H1 (cell line): ENCODE measurements around the gene ZNF618. TPM values are rescaled to one million over a fixed set of nuclear protein-coding genes. Genes with fewer than 3 reads are reported as not detected.

ENCODE experiments used
- CTCF ChIA-PET: fragments of 300-600 bp; sonication (Branson Sonifier 250); formaldehyde crosslinking; loops from one replicate; lab custom pipeline; 2021; ENCODE audit not compliant: partially characterized antibody; lab: Charles Lee
- POLR2A ChIA-PET: fragments of 300-600 bp; sonication (Branson Sonifier 250); formaldehyde crosslinking; loops from one replicate; lab custom pipeline; 2021; ENCODE audit warnings: inconsistent platforms; ENCODE audit not compliant: partially characterized antibody; lab: Charles Lee
- DNase-seq, 2 experiments: peaks; one replicate each; pipeline versions ENCODE4 v3.0.0 to v3.0.0-alpha.2; 2010 to 2022; ENCODE audit warnings: low spot score in 2 of 2, low read depth in 1 of 2, mixed read lengths in 1 of 2
- FAIRE-seq: peaks from 2 replicates; lab custom pipeline; 2011; peaks lifted over from hg19 to GRCh38; lab: Jason Lieb, UNC
- H2AFZ ChIP-seq: 2 replicates; pipeline ENCODE4 v1.8.1; 2012; ENCODE audit warnings: low read length, inconsistent platforms
- H2AK5ac ChIP-seq: 2 replicates; pipeline ENCODE4 v1.6.1; 2013; ENCODE audit warnings: low read depth, low read length
- H2BK120ac ChIP-seq: replicated peaks from 2 replicates; pipeline ENCODE3; 2013; ENCODE audit warnings: low read depth, low read length, inconsistent platforms
- H2BK12ac ChIP-seq: 2 replicates; pipeline ENCODE4 v1.6.1; 2013; ENCODE audit warnings: low read depth, low read length
- H2BK15ac ChIP-seq: 2 replicates; pipeline ENCODE4 v1.6.1; 2013; ENCODE audit warnings: low read length
- H2BK20ac ChIP-seq: 2 replicates; pipeline ENCODE4 v1.6.1; 2013; ENCODE audit warnings: low read length
- H2BK5ac ChIP-seq: 2 replicates; pipeline ENCODE4 v1.6.1; 2013; ENCODE audit warnings: low read depth, low read length
- H3K14ac ChIP-seq: 2 replicates; pipeline ENCODE4 v1.6.1; 2013; ENCODE audit warnings: inconsistent platforms; ENCODE audit not compliant: insufficient read length
- H3K18ac ChIP-seq: 2 replicates; pipeline ENCODE4 v1.6.1; 2013; ENCODE audit warnings: low read length; ENCODE audit errors: extremely low read depth
- H3K23ac ChIP-seq: 2 replicates; pipeline ENCODE4 v1.6.1; 2013; ENCODE audit warnings: inconsistent platforms; ENCODE audit not compliant: insufficient read length
- H3K23me2 ChIP-seq: 2 replicates; pipeline ENCODE4 v1.6.1; 2013; ENCODE audit warnings: low read depth, low read length
- H3K27ac ChIP-seq: 2 replicates; pipeline ENCODE4 v1.6.1; 2011; ENCODE audit warnings: low read depth, low read length, inconsistent platforms
- H3K27me3 ChIP-seq, 4 experiments: replicated peaks in 1 of 4; 1 replicate in 1 of 4; 2 replicates in 3 of 4; pipeline versions ENCODE4 v1.6.1 to v1.8.1; 2011 to 2013; ENCODE audit warnings: low read length in 3 of 4, mild to moderate bottlenecking in 3 of 4, inconsistent platforms in 2 of 4, mixed read lengths in 2 of 4, moderate library complexity in 1 of 4; ENCODE audit not compliant: control insufficient read depth in 3 of 4, insufficient read depth in 3 of 4; ENCODE audit errors: extremely low read depth in 1 of 4
- H3K36me3 ChIP-seq, 4 experiments: 2 replicates each; pipeline versions ENCODE4 v1.6.1 to v1.8.1; 2011 to 2013; ENCODE audit warnings: mild to moderate bottlenecking in 4 of 4, low read length in 3 of 4, moderate library complexity in 2 of 4, control low read depth in 1 of 4, inconsistent platforms in 1 of 4; ENCODE audit not compliant: insufficient read depth in 4 of 4, control insufficient read depth in 2 of 4
- H3K4ac ChIP-seq: replicated peaks from 2 replicates; pipeline ENCODE3; 2013; ENCODE audit warnings: low read length, low read depth, mixed read lengths, inconsistent platforms; ENCODE audit not compliant: insufficient read length
- H3K4me1 ChIP-seq, 4 experiments: replicated peaks in 1 of 4; 1 replicate in 1 of 4; 2 replicates in 3 of 4; pipeline versions ENCODE4 v1.6.1 to v1.8.1; 2011 to 2013; ENCODE audit warnings: low read length in 3 of 4, inconsistent platforms in 2 of 4, mixed read lengths in 1 of 4; ENCODE audit not compliant: insufficient read depth in 4 of 4, control insufficient read depth in 3 of 4
- H3K4me2 ChIP-seq, 2 experiments: 2 replicates each; pipeline versions ENCODE4 v1.6.1 to v1.8.1; 2011 to 2013; ENCODE audit warnings: low read depth in 2 of 2, low read length in 2 of 2, control low read depth in 1 of 2, inconsistent platforms in 1 of 2, mild to moderate bottlenecking in 1 of 2; ENCODE audit not compliant: insufficient read depth in 1 of 2
- H3K4me3 ChIP-seq, 4 experiments: fragments of 200-600, 300-600 bp in 1 of 4; sonication (generic), shearing (Covaris generic), sonication (Bioruptor Twin) in 1 of 4; 2 replicates each; pipeline versions ENCODE4 v1.5.1 to v1.8.1; 2011 to 2016; ENCODE audit warnings: low read length in 4 of 4, low read depth in 3 of 4, control low read depth in 2 of 4, inconsistent platforms in 2 of 4, mild to moderate bottlenecking in 2 of 4, mixed read lengths in 1 of 4, moderate library complexity in 1 of 4; ENCODE audit not compliant: insufficient read depth in 2 of 4; ENCODE audit errors: extremely low read depth in 1 of 4
- H3K56ac ChIP-seq: replicated peaks from 2 replicates; pipeline ENCODE3; 2013; ENCODE audit warnings: low read depth, mild to moderate bottlenecking, mixed read lengths, low read length, inconsistent platforms; ENCODE audit not compliant: insufficient read length
- H3K79me1 ChIP-seq: 2 replicates; pipeline ENCODE4 v1.6.1; 2013; ENCODE audit warnings: low read depth, low read length, control low read depth
- H3K79me2 ChIP-seq, 2 experiments: 2 replicates each; pipeline versions ENCODE4 v1.6.1 to v1.8.1; 2012 to 2013; ENCODE audit warnings: low read length in 2 of 2, mild to moderate bottlenecking in 2 of 2, inconsistent platforms in 1 of 2; ENCODE audit not compliant: insufficient read depth in 2 of 2, control insufficient read depth in 1 of 2
- H3K9ac ChIP-seq, 4 experiments: replicated peaks in 1 of 4; 1 replicate in 1 of 4; 2 replicates in 3 of 4; pipeline versions ENCODE4 v1.6.1 to v1.8.1; 2011 to 2013; ENCODE audit warnings: low read depth in 3 of 4, low read length in 3 of 4, control low read depth in 2 of 4, mild to moderate bottlenecking in 2 of 4, moderate library complexity in 2 of 4, inconsistent platforms in 1 of 4; ENCODE audit errors: extremely low read depth in 1 of 4
- H3K9me3 ChIP-seq, 2 experiments: 2 replicates each; pipeline versions ENCODE4 v1.6.1 to v1.8.1; 2012 to 2013; ENCODE audit warnings: mild to moderate bottlenecking in 2 of 2, moderate library complexity in 2 of 2, control low read depth in 1 of 2, inconsistent platforms in 1 of 2, low read depth in 1 of 2, low read length in 1 of 2, mixed read lengths in 1 of 2; ENCODE audit not compliant: insufficient read depth in 2 of 2
- H4K20me1 ChIP-seq, 2 experiments: replicated peaks in 1 of 2; 2 replicates each; pipeline versions ENCODE3 to v1.8.1; 2011 to 2013; ENCODE audit warnings: inconsistent platforms in 2 of 2, low read length in 2 of 2, mild to moderate bottlenecking in 1 of 2; ENCODE audit not compliant: insufficient read depth in 2 of 2, control insufficient read depth in 1 of 2
- H4K5ac ChIP-seq: 2 replicates; pipeline ENCODE4 v1.6.1; 2013; ENCODE audit warnings: low read length, low read depth, mixed read lengths, inconsistent platforms; ENCODE audit not compliant: insufficient read length
- H4K8ac ChIP-seq: 2 replicates; pipeline ENCODE4 v1.8.0; 2013; ENCODE audit warnings: mild to moderate bottlenecking, moderate library complexity, low read length, inconsistent platforms; ENCODE audit not compliant: insufficient read depth; ENCODE audit errors: extremely low read depth
- H4K91ac ChIP-seq: replicated peaks from 2 replicates; pipeline ENCODE3; 2013; ENCODE audit warnings: low read length, mixed read lengths, inconsistent platforms; ENCODE audit not compliant: insufficient read length
- ASH2L ChIP-seq: fragments of 200-600, 300-600 bp; sonication (generic); IDR thresholded peaks from one replicate; pipeline ENCODE4 v1.7.1; 2017; ENCODE audit warnings: low read length
- BCL11A ChIP-seq, 2 experiments: IDR thresholded peaks; one replicate each; pipeline ENCODE4 v1.6.1; 2011; ENCODE audit warnings: low read depth in 2 of 2, low read length in 2 of 2, mild to moderate bottlenecking in 2 of 2
- CBX5 ChIP-seq: fragments of 300-800, 300-1000 bp; sonication (generic); IDR thresholded peaks from 2 replicates; pipeline ENCODE4 v1.7.1; 2016; ENCODE audit warnings: antibody characterized with exemption, low read length, low read depth
- KDM4A ChIP-seq: IDR thresholded peaks from one replicate; pipeline ENCODE4 v1.7.1; 2012; ENCODE audit warnings: low read depth, mild to moderate bottlenecking, moderate library complexity, low read length, inconsistent platforms; ENCODE audit not compliant: severe bottlenecking
- KDM5A ChIP-seq: fragments of 200-600 bp; IDR thresholded peaks from 2 replicates; pipeline ENCODE4 v1.7.1; 2012; ENCODE audit warnings: mild to moderate bottlenecking, low read length, inconsistent platforms, mixed read lengths
- NRF1 ChIP-seq: IDR thresholded peaks from 2 replicates; pipeline ENCODE4 v1.6.1; 2011; ENCODE audit warnings: mild to moderate bottlenecking, low read depth, low read length, improper control_type of control experiment
- SIN3A ChIP-seq, 2 experiments: IDR thresholded peaks in 1 of 2; conservative IDR thresholded peaks in 1 of 2; 2 replicates each; pipeline ENCODE4 v1.6.1; 2011 to 2012; ENCODE audit warnings: low read length in 2 of 2, improper control_type of control experiment in 1 of 2, low read depth in 1 of 2, mild to moderate bottlenecking in 1 of 2
- SIX5 ChIP-seq: IDR thresholded peaks from 2 replicates; pipeline ENCODE4 v1.6.1; 2011; ENCODE audit warnings: mild to moderate bottlenecking, low read depth, low read length
- SP1 ChIP-seq: IDR thresholded peaks from 2 replicates; pipeline ENCODE4 v1.6.1; 2011; ENCODE audit warnings: low read depth, low read length
- SRF ChIP-seq: IDR thresholded peaks from 2 replicates; pipeline ENCODE4 v1.6.1; 2011; ENCODE audit warnings: mild to moderate bottlenecking, low read depth, low read length, moderate library complexity
- TAF1 ChIP-seq: IDR thresholded peaks from 2 replicates; pipeline ENCODE4 v1.6.1; 2011; ENCODE audit warnings: mild to moderate bottlenecking, low read depth, low read length
- TAF7 ChIP-seq: optimal IDR thresholded peaks from 2 replicates; pipeline ENCODE3; 2011; ENCODE audit warnings: low read depth, mild to moderate bottlenecking, inconsistent platforms, low read length, moderate library complexity, borderline replicate concordance
- WGBS, 2 experiments: shearing (Covaris generic) in 1 of 2; methylation state at CpG; one replicate each; pipeline versions ENCODE4 v1.1.6 to v1.1.7; 2013 to 2015; ENCODE audit warnings: low lambda C conversion rate in 2 of 2, mixed read lengths in 2 of 2, inconsistent platforms in 1 of 2, low coverage in 1 of 2, missing lambda C conversion rate in 1 of 2; ENCODE audit not compliant: insufficient replicate concordance in 2 of 2, insufficient coverage in 1 of 2, insufficient read length in 1 of 2; ENCODE audit errors: extremely low coverage in 1 of 2, missing lambda C conversion rate in 1 of 2; 5-methylcytosine and 5-hydroxymethylcytosine counted together
- polyA plus RNA-seq, 7 experiments: library from polyadenylated mRNA; depleted of rRNA in 3 of 7; stranded (reverse) in 5 of 7; unstranded in 2 of 7; fragments of >200 nt in 5 of 7; fragments of 200-250 nt in 2 of 7; gene quantifications; 1 replicate in 5 of 7; 2 replicates in 1 of 7; 4 replicates in 1 of 7; pipeline versions ENCODE4 v1.2.1 to v1.2.3, GENCODE V29; 2011 to 2013; ENCODE audit warnings: missing spikeins in 2 of 7, mixed read lengths in 2 of 7
- total RNA-seq: library from RNA; stranded (reverse); fragmentation: NEBNext Ultra II Directional; extraction: Animal tissue kit (Norgen Biotek cat#: 25700); gene quantifications from 2 replicates; pipeline ENCODE4 v1.2.1, GENCODE V29; 2021
- TF ChIP-seq, protein P1 (sequence below): IDR thresholded peaks from 2 replicates; pipeline ENCODE4 v1.6.1; 2012; ENCODE audit warnings: inconsistent platforms

ZNF618 gene
- total and polyA plus RNA-seq, 2 of the 8 experiments (the other 6 are each of a cell fraction or from before 2014, with no cell fraction given), result 9.6 to 28.5 TPM

DNA sequence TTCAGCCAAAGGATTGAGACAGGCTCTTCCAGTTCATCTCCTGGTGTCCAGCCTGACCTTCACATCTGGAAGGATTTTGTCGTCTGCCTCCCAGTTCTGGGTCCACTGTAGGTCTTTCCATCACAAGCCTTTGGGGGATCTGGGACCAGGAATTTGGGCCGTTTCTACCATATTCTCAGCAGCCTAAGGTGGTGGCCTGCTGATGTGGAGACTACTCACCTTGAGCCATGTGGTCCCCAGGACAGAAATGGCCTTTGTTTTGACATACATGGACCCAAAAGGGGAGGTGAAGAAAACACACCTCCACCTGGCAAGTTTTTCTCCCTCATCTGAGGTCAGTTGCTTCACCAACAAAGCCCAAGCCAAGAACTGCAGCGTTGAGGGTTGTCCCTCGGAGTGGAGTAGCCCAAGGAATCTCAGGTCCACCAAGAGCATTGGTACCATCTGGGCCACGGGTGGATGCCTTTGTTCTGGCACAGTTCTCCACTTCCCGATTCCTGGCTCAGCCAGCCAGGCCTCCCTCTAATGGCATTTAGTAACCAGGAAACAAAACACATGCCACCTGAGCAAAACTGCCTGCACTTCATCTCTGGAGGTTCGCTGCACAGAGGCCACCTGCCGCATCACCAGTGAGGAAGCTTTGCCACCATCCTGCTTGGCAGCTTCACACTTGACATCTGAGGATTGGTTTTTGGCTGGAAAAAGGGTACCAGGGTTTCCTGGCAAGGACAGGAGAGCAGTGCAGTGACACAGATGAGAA is 177.3 kb downstream of the ZNF618 start:
- H3K4me3 ChIP-seq, result no peak overlapping the region
- no peak overlapping the region for H3K18ac ChIP-seq
- no peak overlapping the region for H2BK120ac ChIP-seq
- no peak overlapping the region for H3K14ac ChIP-seq
- DNase-seq, result peak in 1 of 2 experiments; percentile 17
- no peak overlapping the region for H3K4me2 ChIP-seq
- no peaks in the 10 kb centered on the region for H3K79me2 ChIP-seq
- H2AK5ac ChIP-seq, result no peak overlapping the region
- no peak overlapping the region for H4K8ac ChIP-seq
- H2BK20ac ChIP-seq, result no peak overlapping the region
- FAIRE-seq, result no peak
- H2BK5ac ChIP-seq, result no peak overlapping the region; the same call in 1 of the 2 replicates
- no peak overlapping the region for H2AFZ ChIP-seq
- 91% methylated on average over 8 of the region's 8 CpGs; no CpG with 5 or more reads in 1 of the 2 experiments for WGBS, 2 experiments
- H4K20me1 ChIP-seq, result peaks cover 0 to 3% of the 10 kb centered on the region in 2 experiments
- H2BK12ac ChIP-seq, result no peak overlapping the region
- no peak overlapping the region for H3K27ac ChIP-seq
- H3K79me1 ChIP-seq, result no peaks in the 10 kb centered on the region
- no peak overlapping the region for H2BK15ac ChIP-seq
- H3K4ac ChIP-seq, result no peak overlapping the region
- H3K4me1 ChIP-seq, result no peaks in the 10 kb centered on the region
- H3K23me2 ChIP-seq, result no peaks in the 10 kb centered on the region
- ChIA-PET CTCF (no interaction called here), POLR2A (no interaction called here)
- no peak overlapping the region for H4K91ac ChIP-seq
- H3K9me3 ChIP-seq, result no peaks in the 10 kb centered on the region
- H3K56ac ChIP-seq, result no peak overlapping the region
- peaks cover 4 to 28% (median 12%) of the 10 kb centered on the region in 4 experiments; a peak in 6 of 8 replicates for H3K36me3 ChIP-seq
- H4K5ac ChIP-seq, result no peak overlapping the region
- no peak overlapping the region for H3K9ac ChIP-seq
- H3K27me3 ChIP-seq, result no peaks in the 10 kb centered on the region
- H3K23ac ChIP-seq, result no peak overlapping the region
- TF ChIP-seq BCL11A (IDR thresholded peaks at IDR 0.05; ENCODE audit: low read depth in 2 of 2, low read length in 2 of 2), result no peak
- TF ChIP-seq SIN3A (conservative IDR thresholded peaks at IDR 0.05 in 1 of 2, IDR thresholded peaks at IDR 0.05 in 1 of 2; ENCODE audit: low read depth in 1 of 2, low read length in 2 of 2), result no peak
- TF ChIP-seq SP1, result no peak
- no peak for TF ChIP-seq NRF1
- TF ChIP-seq TAF7, result no peak
- no peak for TF ChIP-seq TAF1
- no peak for TF ChIP-seq ASH2L
- no peak for TF ChIP-seq KDM5A
- no peak for TF ChIP-seq CBX5
- TF ChIP-seq, protein P1, sequence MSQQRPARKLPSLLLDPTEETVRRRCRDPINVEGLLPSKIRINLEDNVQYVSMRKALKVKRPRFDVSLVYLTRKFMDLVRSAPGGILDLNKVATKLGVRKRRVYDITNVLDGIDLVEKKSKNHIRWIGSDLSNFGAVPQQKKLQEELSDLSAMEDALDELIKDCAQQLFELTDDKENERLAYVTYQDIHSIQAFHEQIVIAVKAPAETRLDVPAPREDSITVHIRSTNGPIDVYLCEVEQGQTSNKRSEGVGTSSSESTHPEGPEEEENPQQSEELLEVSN, result no peak
- TF ChIP-seq SIX5, result no peak
- no peak for TF ChIP-seq SRF
- TF ChIP-seq KDM4A, result no peak
